Stimulated activated CD4-positive, alpha-beta T cell treated with anti-CD3 and anti-CD28 coated beads, Interleukin-2, amount 100 ng/mL, for 48 hours (primary cell): Measurements from ENCODE around the gene FOXP1.

Experiments used
- DNase-seq, 2 donors: peaks; one replicate each; pipeline ENCODE4 v3.0.0-alpha.2; 2020

The FOXP1 gene

GRCh38 chr3:71583566-71584393, at the start of gene FOXP1:
FOXP1 (minus strand) TSS chr3:71583728; CDS start chr3:71198381, 385,347 bp downstream.
- DNase-seq: peak; percentile 51 to 62

- no peak for DNase-seq
Observed at GRCh38 chr3:71629711-71630110, 46.2 kb upstream of the FOXP1 start.

- no peak for DNase-seq
Observed at GRCh38 chr3:71629289-71629688, 45.8 kb upstream of the FOXP1 start.

- no peak for DNase-seq
Observed at GRCh38 chr3:71628522-71628921, 45.0 kb upstream of the FOXP1 start.

GRCh38 chr3:71625676-71626075, 42.1 kb upstream of the FOXP1 start:
- DNase-seq: no peak

- DNase-seq: no peak
Observed at GRCh38 chr3:71621825-71622537, 38.5 kb upstream of the FOXP1 start.

- DNase-seq: no peak
Observed at GRCh38 chr3:71618538-71618937, 35.0 kb upstream of the FOXP1 start.

- no peak for DNase-seq
Observed at GRCh38 chr3:71616571-71617021, 33.1 kb upstream of the FOXP1 start.

- DNase-seq: no peak
Observed at GRCh38 chr3:71614869-71615268, 31.3 kb upstream of the FOXP1 start.

- DNase-seq: no peak
Observed at GRCh38 chr3:71614426-71614825, 30.9 kb upstream of the FOXP1 start.

GRCh38 chr3:71611099-71611498, 27.6 kb upstream of the FOXP1 start:
- DNase-seq: no peak

GRCh38 chr3:71607364-71607763, 23.8 kb upstream of the FOXP1 start:
- DNase-seq: no peak

GRCh38 chr3:71606582-71606981, 23.1 kb upstream of the FOXP1 start:
- DNase-seq: no peak

GRCh38 chr3:71602256-71602655, 18.7 kb upstream of the FOXP1 start:
- no peak for DNase-seq

- DNase-seq: no peak
Observed at GRCh38 chr3:71601811-71602210, 18.3 kb upstream of the FOXP1 start.

- no peak for DNase-seq
Observed at GRCh38 chr3:71600646-71601288, 17.2 kb upstream of the FOXP1 start.

- no peak for DNase-seq
Observed at GRCh38 chr3:71599416-71599815, 15.9 kb upstream of the FOXP1 start.

GRCh38 chr3:71598292-71598691, 14.8 kb upstream of the FOXP1 start:
- no peak for DNase-seq

- DNase-seq: no peak
Observed at GRCh38 chr3:71597286-71597685, 13.8 kb upstream of the FOXP1 start.

GRCh38 chr3:71593106-71593505, 9.6 kb upstream of the FOXP1 start:
- no peak for DNase-seq

GRCh38 chr3:71591101-71591500, 7.6 kb upstream of the FOXP1 start:
- no peak for DNase-seq

GRCh38 chr3:71589132-71589531, 5.6 kb upstream of the FOXP1 start:
- DNase-seq: no peak

- DNase-seq: no peak
Observed at GRCh38 chr3:71587958-71588357, 4.4 kb upstream of the FOXP1 start.

GRCh38 chr3:71586810-71587242, 3.3 kb upstream of the FOXP1 start:
- no peak for DNase-seq
